HUDEP-2 (cell line): ENCODE measurements around the gene ALX3.

Experiments
- DNase-seq, 76 experiments: peaks; one replicate each; lab custom pipeline; 2025; ENCODE audit not compliant: unreplicated experiment in 76 of 76; lab: John Stamatoyannopoulos, UW

Gene ALX3

GRCh38 chr1:110070671-110071242 is at the start of gene ALX3:
ALX3 (minus strand) TSS chr1:110070672; CDS start chr1:110070612, 60 bp downstream.
- no peak for DNase-seq

GRCh38 chr1:110119843-110120242 is 49.4 kb upstream of the ALX3 start:
- DNase-seq, result no peak

GRCh38 chr1:110118636-110119396 is 48.3 kb upstream of the ALX3 start:
- DNase-seq, result no peak

GRCh38 chr1:110114784-110115183 is 44.3 kb upstream of the ALX3 start:
- DNase-seq, result no peak

- no peak for DNase-seq
Observed at GRCh38 chr1:110114173-110114572, 43.7 kb upstream of the ALX3 start.

- DNase-seq, result no peak
Observed at GRCh38 chr1:110113551-110113950, 43.1 kb upstream of the ALX3 start.

GRCh38 chr1:110112656-110113055 is 42.2 kb upstream of the ALX3 start:
- DNase-seq, result no peak

- no peak for DNase-seq
Observed at GRCh38 chr1:110112143-110112542, 41.7 kb upstream of the ALX3 start, which contains the start of gene UBL4B. UBL4B (plus strand) TSS chr1:110112443; CDS start chr1:110112535, 92 bp downstream.

- no peak for DNase-seq
Observed at GRCh38 chr1:110111081-110111480, 40.6 kb upstream of the ALX3 start.

GRCh38 chr1:110107867-110108469 is 37.5 kb upstream of the ALX3 start:
- no peak for DNase-seq

GRCh38 chr1:110106013-110106941 is 35.8 kb upstream of the ALX3 start:
- peak in 53 of 76 experiments; percentile 4 to 62 (median 31) for DNase-seq

GRCh38 chr1:110102081-110102480 is 31.6 kb upstream of the ALX3 start:
- no peak for DNase-seq

GRCh38 chr1:110100335-110100734 is 29.9 kb upstream of the ALX3 start:
- no peak for DNase-seq

GRCh38 chr1:110098222-110099026 is 28.0 kb upstream of the ALX3 start:
- no peak for DNase-seq

GRCh38 chr1:110097507-110098221 is 27.2 kb upstream of the ALX3 start:
- no peak for DNase-seq

GRCh38 chr1:110094931-110095654 is 24.6 kb upstream of the ALX3 start:
- no peak for DNase-seq

GRCh38 chr1:110092991-110093390 is 22.5 kb upstream of the ALX3 start:
- no peak for DNase-seq

GRCh38 chr1:110091791-110092190 is 21.3 kb upstream of the ALX3 start:
- DNase-seq, result no peak

- DNase-seq, result peak in 2 of 76 experiments; percentile 5 to 19
Observed at GRCh38 chr1:110091381-110091780, 20.9 kb upstream of the ALX3 start.
